ENCODE data around the gene EXOSC7. TPM values are rescaled to one million over a fixed set of nuclear protein-coding genes. Genes with fewer than 3 reads are reported as not detected.

EXOSC7 gene
- total RNA-seq, 1 experiment from 2014 or later: 88.7 TPM

DNA sequence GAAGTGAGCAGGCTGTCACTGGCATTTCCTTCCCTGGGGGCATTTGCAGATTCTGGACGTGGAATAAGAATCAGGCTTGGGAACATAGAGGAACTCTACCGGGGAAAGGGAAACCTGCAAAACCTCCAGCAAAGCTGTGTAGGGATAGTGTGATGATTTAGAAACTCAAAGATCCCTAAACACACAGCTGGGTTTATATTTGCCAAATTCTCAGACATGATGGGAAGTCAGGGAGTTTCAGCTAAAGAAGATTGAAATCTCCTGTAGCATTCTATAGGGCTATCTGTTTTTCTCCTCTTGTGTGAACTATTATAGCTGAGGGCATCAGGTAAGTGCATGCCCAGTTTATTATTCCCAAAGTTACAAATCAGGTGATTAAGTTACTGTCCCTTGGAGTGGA is 40.9 kb downstream of the EXOSC7 start:
- Histone ChIP-seq H2BK20ac (ENCODE audit: low read depth, low read length, poor library complexity, severe bottlenecking) (no peak overlapping the region), H3K4ac (ENCODE audit: low read depth, low read length) (no peak overlapping the region), H3K9ac (ENCODE audit: extremely low read depth, insufficient read length, low read length) (no peak overlapping the region), H4K5ac (ENCODE audit: insufficient read length, low read depth, low read length) (no peak overlapping the region), H2BK12ac (ENCODE audit: insufficient read length, low read depth, low read length) (no peak overlapping the region), H3K23ac (ENCODE audit: insufficient read length, low read depth, low read length) (no peak overlapping the region), H2AFZ (ENCODE audit: low read length) (no peak overlapping the region), H3K27ac (ENCODE audit: insufficient read length, low read depth, low read length) (no peak overlapping the region), H3K23me2 (ENCODE audit: insufficient read length, low read depth, low read length, poor library complexity, severe bottlenecking) (no peaks in the 10 kb centered on the region), H3K79me2 (ENCODE audit: insufficient read depth, low read length) (no peaks in the 10 kb centered on the region), H3K27me3 (ENCODE audit: insufficient read depth, low read length) (no peaks in the 10 kb centered on the region), H3K9me3 (ENCODE audit: control insufficient read depth, low read depth, low read length) (no peaks in the 10 kb centered on the region), H3K14ac (ENCODE audit: insufficient read depth, low read length) (no peak overlapping the region), H2BK5ac (ENCODE audit: insufficient read length, low read length) (no peak overlapping the region), H4K20me1 (ENCODE audit: control insufficient read depth, insufficient read depth, insufficient read length) (no peaks in the 10 kb centered on the region), H2AK5ac (ENCODE audit: insufficient read length, low read length) (no peak overlapping the region), H4K8ac (replicated peaks; ENCODE audit: insufficient read length, low read depth, low read length) (no peak overlapping the region), H2BK15ac (ENCODE audit: low read depth, low read length) (no peak overlapping the region), H3T11ph (ENCODE audit: low read length) (no peak overlapping the region), H2BK120ac (ENCODE audit: low read depth, low read length, poor library complexity, severe bottlenecking) (no peak overlapping the region), H4K91ac (ENCODE audit: insufficient read length, low read depth, low read length) (no peak overlapping the region), H3K18ac (ENCODE audit: insufficient read length, low read depth, low read length) (no peak overlapping the region), H3K4me2 (ENCODE audit: insufficient read depth, insufficient read length, low read length) (no peak overlapping the region), H3K79me1 (ENCODE audit: insufficient read depth, low read depth, low read length, poor library complexity, severe bottlenecking) (no peaks in the 10 kb centered on the region), H3K56ac (ENCODE audit: insufficient read length, low read depth, low read length) (no peak overlapping the region), H3K4me1 (ENCODE audit: insufficient read depth, low read length) (no peaks in the 10 kb centered on the region)
- Mint-ChIP-seq H3K4me1 (peaks cover 16 to 20% of the 10 kb centered on the region in 2 experiments), H3K27ac (no peak overlapping the region), H3K4me3 (no peak overlapping the region), H3K27me3 (ENCODE audit: low read depth) (peaks cover 1% of the 10 kb centered on the region; the same call in 1 of the 2 replicates), H3K9me3 (no peaks in the 10 kb centered on the region), H3K36me3 (ENCODE audit: insufficient read depth in 1 of 3, low read depth in 3 of 3) (peaks cover 15 to 18% (median 16%) of the 10 kb centered on the region in 3 experiments)
- no peak for DNase-seq
- TF ChIP-seq, protein P1, sequence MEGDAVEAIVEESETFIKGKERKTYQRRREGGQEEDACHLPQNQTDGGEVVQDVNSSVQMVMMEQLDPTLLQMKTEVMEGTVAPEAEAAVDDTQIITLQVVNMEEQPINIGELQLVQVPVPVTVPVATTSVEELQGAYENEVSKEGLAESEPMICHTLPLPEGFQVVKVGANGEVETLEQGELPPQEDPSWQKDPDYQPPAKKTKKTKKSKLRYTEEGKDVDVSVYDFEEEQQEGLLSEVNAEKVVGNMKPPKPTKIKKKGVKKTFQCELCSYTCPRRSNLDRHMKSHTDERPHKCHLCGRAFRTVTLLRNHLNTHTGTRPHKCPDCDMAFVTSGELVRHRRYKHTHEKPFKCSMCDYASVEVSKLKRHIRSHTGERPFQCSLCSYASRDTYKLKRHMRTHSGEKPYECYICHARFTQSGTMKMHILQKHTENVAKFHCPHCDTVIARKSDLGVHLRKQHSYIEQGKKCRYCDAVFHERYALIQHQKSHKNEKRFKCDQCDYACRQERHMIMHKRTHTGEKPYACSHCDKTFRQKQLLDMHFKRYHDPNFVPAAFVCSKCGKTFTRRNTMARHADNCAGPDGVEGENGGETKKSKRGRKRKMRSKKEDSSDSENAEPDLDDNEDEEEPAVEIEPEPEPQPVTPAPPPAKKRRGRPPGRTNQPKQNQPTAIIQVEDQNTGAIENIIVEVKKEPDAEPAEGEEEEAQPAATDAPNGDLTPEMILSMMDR (conservative IDR thresholded peaks at IDR 0.05): no peak
- no CpG with 5 or more reads among the region's 2 CpGs for WGBS (ENCODE audit: extremely low coverage, insufficient read length, low lambda C conversion rate)
